Prostate gland (tissue), 2 donors: ENCODE results near the gene ZC2HC1C.

Experiments
- CTCF ChIP-seq, 4 experiments: fragments of 200-600 bp in 2 of 4; fragments of 450-650 bp in 2 of 4; sonication (generic) in 2 of 4; IDR thresholded peaks; 1 replicate in 3 of 4; 2 replicates in 1 of 4; pipeline ENCODE4 v1.5.1; 2016 to 2019; ENCODE audit warnings: antibody characterized with exemption in 4 of 4, mild to moderate bottlenecking in 2 of 4, moderate library complexity in 2 of 4
- POLR2AphosphoS5 ChIP-seq: sonication (generic); formaldehyde crosslinking; IDR thresholded peaks from one replicate; pipeline ENCODE4 v1.6.1; 2017; ENCODE audit warnings: antibody characterized with exemption

DNA sequence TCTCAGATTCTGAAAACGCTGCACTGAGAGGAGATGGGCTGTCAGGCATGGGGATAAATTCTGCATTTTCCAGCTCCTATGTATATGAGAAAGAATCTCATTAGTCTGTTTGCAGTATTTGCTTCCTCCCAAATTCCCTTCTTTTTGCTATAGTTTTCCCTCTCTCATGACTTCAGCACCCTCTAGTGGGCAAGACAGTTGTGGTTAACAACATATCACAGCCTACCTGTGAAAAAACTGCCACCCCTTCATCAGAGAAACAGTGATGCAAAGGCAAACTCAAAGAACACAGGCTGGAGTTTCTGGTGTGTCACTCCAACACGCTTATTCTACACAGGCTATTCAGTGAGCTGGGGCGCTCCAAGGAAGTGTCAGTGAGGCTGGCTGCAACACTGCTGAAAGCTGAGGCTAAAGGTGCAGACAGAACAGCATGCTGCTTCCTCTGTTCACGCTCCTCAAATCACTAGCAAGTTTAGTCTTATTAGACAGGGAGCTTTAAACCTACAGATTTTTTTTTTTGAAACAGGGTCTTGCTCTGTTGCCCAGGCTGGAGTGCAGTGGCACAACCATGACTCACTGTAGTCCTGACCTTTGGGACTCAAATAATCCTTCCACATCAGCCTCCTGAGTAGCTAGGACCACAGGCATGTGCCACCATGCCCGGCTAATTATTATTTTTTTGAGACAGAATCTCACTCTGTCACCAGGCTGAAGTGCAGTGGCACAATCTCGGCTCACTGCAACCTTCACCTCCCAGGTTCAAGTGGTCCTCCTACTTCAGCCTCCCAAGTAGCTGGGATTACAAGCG lies 19.3 kb downstream of the ZC2HC1C start:
- TF ChIP-seq CTCF (IDR thresholded peaks at IDR 0.05) (peak; percentile 30 to 77 (median 71)), POLR2AphosphoS5 (peak; percentile 26)
